Activated T-helper 1 cell treated with Interleukin-2 at 50 U/mL for 16 hours (primary cell): ENCODE results near the gene IFT172.
"Not testable (repeated sequence)": the region's sequence is repeated elsewhere in the genome, so short reads cannot be mapped to it uniquely, and the experiment has no call there.

Experiments
- DNase-seq: peaks from one replicate; pipeline ENCODE4 v3.0.0-alpha.2; 2020; ENCODE audit warnings: low read depth

The IFT172 gene

DNA sequence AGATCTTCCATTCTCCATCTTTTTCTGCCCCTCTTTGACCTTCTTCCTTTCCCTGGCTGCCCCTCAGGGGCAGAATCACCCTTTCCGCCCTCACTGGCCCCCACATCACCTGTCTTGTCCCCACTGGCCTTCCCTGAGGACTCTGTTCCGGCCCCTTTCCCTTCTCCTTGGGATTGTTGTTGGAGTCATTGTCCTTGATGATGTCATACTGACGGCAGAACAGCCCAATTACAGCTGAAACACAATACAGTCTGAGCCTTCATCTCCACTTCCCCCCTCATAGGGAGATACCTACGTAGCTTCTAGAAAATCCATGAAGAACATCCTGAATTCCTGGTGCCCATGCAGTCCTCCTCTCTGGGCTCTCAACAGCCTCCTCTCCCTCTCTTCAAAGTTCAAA, 3.0 kb upstream of the IFT172 start:
- DNase-seq, result no peak

DNA sequence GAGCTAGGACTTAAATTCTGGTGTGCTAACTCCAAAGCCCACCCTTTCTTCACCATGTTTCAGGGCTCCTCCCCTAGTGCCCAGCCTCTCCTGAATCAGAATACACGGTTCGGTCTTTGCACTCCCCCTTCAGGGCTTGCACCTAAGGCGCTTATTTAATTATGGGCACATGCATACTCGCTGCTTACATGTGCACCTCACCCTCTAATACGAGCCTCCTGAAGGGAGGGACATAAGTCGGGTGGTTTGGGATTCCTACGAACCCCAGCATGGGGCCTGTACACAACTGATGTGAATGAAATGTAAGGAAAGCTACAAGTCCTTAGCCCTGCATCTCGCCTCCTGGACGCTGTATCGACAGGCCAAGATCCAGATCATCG, 435 bp downstream of the IFT172 start:
- DNase-seq, result no peak

DNA sequence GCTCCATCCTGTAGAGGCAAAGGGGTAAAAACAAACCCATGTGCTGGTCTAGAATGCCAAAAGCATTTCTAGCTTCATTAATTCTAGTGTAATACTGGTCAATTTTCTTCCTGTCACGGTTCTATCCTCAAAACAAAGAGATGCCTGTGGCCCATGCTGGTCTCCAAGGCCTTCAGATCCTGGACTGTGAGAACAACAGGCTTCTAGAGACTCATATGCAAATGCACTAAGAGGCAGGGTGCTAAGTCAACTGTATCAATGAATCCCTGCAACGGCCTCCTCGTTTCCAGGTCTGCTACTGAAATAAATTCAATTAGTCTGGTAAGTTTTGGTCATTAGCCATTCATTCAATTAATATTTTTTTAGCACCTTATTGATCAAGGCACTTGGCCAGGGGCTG, 4.0 kb downstream of the IFT172 start:
- no peak for DNase-seq

DNA sequence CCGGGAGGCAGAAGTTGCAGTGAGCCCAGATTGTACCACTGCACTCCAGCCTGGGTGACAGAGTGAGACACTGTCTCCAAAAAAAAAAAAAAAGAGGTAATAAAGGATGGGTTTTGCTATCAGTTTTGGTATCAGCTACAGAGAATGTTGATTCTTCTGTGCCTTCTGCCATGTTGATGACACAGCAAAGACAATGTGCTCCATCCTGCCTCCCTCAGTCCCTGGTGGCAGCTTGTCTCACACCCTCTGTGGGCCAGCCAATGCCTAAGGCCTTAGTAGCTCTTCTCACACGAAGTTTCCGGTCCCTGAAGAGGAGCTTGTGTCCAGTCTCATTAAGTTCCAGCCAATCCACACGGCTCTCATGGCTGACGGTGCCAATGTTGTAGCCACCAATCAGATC, 17.6 kb downstream of the IFT172 start:
- DNase-seq, result no peak

DNA sequence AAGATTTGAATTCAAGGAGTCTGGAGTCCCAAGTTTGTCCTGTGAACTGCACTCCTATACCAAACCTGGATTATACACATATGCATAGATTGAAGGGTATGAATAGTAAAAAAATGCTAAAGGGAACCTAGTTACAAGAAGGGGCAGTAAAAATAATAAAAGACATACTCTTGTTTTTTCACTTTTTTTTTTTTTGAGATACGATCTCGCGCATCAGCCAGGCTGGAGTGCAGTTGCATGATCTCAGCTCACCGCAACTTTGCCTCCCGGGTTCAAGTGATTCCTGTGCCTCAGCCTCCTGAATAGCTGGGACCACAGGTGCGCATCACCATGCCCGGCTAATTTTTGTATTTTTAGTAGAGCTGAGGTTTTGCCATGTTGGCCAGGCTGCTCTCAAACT, 25.1 kb downstream of the IFT172 start:
- no peak for DNase-seq

DNA sequence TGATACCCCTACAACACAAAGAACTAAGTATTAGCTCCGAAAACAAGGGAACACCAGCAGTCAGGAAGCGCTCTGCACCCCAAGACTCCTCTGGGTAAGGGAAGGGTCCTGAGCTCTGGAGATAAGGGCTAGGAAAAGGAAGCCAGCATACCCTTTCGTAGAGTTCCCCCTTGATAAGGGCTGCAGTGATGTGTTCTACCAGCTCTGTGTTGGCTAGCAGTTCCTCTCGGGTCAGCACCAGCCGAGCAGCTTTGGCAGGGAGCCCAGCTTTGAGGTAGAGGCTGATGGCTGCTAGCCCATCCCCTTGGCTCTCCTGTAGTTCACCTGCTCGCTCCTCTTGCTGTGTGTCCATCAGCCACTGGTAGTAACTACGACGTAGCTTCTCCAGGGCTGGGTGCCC, 28.4 kb downstream of the IFT172 start:
- no peak for DNase-seq

DNA sequence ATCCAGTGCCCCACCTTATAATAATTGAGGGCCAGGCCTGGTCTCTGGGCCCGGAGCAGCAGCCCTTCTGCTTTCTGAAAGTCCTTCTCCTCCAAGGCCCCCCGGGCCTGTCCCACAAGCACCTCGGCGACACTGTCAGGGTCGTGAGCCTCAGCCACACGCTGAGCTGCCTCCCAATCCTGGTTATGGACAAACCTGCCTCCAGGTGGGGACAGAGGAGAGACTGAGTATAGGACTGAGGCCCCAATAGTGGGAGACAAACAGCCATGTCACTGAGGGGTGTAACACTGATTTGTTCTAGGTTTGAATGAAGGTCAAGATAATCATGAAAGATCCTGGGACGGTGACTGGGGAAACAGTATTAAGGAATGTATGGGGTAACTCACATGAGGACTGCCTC, 35.6 kb downstream of the IFT172 start:
- DNase-seq, result no peak

DNA sequence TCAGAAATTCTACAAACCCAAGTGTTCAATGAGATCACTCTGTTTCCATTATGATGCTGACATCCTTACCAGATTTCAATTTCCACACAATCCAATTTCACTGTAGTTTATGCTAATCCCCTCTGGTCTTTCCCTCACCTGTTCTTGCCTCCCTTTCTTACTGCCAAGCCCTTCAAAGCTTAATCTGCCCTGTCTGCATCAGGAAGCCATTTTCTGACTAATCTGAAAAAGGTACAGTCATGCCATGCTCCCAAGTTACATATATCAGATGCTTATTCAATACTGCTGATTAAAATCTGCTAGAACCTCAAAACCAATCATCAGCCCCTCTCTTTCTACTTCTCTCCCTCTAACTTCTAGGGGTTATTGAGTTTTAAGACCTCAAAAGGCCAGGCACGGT, 38.4 kb downstream of the IFT172 start:
- DNase-seq, result no peak

DNA sequence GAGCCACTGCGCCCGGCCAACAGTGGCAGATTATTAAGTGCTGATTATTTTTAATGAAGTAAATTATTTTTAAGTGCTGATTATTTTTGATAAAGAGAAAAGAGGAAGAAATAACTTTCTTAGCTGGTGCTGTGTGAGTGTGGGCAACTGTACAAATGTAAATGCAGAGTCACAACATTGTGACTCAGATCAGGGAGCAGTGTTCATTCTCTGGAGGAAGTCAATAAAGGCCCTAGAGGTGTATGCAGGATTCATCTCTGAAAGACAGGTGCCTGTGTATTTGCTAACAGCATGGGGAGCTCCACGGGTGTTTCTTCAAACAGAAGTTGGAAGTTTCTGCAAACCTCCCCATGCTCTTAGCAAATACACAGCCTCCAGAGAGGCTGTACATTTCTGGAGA, 41.2 kb downstream of the IFT172 start:
- no peak for DNase-seq

DNA sequence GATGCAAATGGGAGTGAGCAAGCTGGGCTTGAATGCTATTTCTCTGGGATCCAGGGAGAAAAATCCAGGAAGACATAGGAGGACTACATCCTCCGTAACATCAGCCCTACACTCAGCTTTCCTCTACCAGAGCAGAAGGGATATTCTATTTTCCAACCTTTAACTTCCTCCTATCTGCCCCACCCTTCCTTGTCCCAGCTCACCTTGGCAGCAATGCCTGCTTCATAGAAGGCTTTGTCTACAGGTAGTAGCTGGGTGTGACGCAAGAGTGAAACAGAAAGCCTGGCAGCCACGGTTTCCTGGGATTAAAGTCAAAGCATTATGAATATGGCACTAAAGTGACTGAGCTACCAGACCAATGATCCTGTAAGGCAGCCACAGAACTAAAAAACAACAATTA, 43.5 kb downstream of the IFT172 start:
- no peak for DNase-seq

DNA sequence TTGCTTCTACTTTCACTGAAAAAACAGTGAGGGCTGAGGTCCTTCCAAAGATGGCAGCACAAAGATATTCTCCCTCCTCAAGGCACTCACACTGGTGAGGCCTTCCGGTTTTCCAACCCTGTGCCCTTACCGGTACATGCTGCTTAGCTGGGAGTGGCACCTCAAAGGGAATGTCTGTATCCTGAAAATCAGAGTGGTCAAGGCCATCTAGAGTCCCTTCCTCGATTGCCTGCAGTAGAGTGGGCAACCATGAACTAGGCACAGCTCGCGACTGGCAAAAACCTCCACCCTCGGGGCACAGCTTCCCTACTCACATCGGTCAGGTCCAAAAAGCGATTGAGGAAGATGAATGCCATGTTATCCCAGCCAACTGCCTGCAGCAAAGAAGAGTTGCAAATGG, 43.9 kb downstream of the IFT172 start:
- DNase-seq, result no peak

DNA sequence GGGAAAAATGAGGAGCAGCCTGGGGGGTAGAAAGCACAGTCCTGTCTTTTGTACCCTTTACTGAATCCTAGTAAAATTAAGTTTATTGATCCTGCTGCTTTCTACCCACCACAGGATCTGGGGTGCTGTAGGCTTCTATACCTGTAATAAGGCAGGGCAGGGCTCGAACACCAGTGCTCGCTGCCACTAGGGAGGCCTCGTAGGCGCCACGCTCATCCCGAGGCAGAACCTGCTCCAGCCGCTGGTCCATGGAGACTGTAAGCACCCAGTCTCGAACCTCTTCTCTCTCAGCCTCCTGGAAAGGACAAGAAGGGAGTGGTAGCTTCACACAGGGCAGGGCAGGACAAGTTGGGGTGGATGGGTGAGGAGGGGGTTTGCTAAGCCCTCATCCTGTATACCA, 44.4 kb downstream of the IFT172 start:
- no peak for DNase-seq

DNA sequence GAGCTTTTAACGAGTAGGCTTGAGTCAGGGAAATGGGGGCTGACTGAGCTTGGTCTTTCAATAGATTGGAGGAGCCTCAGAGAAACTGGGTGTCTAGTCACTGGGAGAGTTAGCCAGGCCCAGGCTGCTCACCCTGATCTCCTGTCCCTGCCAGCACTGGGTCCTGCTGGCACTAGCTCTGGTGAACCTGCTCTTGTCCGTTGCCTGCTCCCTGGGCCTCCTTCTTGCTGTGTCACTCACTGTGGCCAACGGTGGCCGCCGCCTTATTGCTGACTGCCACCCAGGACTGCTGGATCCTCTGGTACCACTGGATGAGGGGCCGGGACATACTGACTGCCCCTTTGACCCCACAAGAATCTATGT, 46.6 kb downstream of the IFT172 start:
- DNase-seq, result no peak

DNA sequence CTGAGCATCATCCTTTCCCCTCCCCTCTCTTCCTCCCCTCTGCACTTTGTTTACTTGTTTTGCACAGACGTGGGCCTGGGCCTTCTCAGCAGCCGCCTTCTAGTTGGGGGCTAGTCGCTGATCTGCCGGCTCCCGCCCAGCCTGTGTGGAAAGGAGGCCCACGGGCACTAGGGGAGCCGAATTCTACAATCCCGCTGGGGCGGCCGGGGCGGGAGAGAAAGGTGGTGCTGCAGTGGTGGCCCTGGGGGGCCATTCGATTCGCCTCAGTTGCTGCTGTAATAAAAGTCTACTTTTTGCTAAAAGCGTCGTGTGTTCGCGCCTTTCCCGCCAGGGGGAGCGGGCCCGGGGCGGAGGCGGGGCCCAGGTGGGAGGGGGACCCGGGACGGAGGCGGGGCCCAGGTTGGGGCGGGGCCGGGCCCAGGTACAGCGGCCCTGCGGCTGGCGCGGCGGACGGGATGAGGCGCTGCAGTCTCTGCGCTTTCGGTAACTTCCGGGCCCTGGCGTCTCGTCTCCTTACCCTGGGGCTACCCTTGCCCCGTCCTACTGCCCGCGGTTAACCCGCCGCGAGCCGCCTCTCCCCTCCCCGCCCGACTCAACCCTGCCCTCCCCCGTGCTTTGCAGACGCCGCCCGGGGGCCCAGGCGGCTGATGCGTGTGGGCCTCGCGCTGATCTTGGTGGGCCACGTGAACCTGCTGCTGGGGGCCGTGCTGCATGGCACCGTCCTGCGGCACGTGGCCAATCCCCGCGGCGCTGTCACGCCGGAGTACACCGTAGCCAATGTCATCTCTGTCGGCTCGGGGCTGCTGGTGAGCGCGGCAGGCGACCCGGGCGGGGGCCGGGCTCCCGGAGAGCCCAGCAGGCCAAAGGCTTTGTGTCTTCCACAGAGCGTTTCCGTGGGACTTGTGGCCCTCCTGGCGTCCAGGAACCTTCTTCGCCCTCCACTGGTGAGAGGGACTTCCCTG, 47.3 kb downstream of the IFT172 start, which contains the start of gene KRTCAP3:
Gene KRTCAP3 (plus strand): TSS at position 424 of the 962 bp plus-strand sequence. CDS start 32 bp downstream, at position 456.
- DNase-seq, result peak; percentile 58

DNA sequence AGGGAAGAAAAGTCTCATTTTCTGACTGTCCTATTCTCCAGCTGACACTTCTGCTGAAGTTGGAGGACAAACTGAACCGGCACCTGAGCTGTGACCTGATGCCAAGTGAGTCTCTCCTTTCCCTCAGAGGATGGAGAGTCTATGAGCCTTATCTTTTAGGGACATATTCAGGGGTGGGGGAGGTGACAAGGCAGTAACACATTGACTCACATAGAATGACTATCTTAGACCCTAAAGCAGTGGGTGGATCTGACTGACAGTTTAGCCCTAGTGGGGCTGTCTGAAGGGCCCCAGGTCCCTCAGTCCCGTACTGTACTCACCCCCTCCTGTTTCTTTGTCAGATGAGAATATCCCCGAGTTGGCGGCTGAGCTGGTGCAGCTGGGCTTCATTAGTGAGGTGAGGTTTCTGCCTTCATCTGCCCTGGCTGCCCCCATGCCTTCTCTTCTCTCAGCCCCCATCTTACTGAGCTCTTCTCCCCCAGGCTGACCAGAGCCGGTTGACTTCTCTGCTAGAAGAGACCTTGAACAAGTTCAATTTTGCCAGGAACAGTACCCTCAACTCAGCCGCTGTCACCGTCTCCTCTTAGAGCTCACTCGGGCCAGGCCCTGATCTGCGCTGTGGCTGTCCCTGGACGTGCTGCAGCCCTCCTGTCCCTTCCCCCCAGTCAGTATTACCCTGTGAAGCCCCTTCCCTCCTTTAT, 48.2 kb downstream of the IFT172 start:
- no peak for DNase-seq

DNA sequence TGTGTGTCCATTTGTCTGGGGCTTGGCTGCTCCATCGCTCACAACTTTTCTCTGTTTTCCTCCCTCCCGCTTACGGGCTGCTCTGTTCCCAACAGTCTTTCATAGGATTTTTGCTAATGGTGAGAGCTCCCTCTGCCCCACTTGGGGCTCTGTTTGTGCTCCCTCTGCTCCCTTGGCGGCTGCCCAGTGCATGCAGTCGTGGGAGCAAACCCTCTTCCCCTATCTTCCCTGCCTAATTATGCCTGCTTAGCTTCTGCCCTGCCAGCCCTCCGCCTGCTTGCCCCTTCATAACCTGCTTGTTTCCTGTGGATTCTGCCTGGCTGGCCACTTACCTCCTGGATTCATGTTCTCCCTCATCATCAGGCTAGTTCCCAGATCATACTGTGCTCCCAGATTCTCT, 53.9 kb downstream of the IFT172 start:
- no peak for DNase-seq

DNA sequence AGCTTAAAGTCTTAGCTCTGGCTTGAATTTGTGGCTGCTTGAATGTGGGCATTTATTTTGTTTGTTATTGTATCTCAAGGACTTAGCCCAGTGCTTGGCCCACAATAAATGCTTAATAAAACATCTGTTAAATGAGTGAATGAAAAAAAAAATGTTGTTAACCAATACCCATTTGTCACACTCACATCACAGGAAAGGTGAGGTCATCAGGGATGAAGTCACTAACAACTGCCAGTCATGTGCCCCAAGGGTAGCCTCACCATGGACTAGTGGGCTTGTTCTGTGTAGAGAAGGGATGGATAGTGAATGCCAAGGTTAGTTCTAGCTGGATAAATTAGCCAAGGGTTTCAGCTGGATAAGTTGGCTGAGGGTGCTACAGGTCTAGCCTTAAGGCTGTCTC, 58.1 kb downstream of the IFT172 start:
- no peak for DNase-seq

DNA sequence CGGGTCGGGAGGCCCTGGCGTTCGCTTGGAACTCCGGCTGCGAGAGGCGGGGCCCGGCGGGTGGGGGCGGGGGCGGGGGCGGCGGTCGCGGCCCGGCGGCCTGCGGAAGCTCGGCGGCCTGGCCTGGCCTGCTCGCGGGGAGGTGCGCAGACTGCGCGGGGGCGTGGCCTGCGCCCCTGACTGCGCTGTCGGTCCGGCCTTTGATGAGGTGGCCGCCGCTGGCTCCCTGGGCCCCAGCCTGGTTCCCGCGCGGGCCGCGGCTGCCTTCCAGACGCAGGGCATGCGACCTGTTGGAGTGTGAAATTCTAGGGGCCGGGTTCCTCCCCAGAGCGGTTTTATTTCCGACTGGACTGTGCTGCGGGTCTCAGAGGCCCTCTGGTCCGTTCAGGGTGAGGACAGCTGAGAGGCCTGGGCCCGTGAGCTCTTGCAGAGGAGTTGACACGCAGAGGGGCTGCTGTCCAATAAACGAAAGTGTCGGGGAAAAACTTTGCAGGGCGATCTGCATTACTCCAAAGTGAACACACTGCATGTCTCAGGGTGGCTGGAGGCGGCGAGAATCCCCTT, 60.5 kb downstream of the IFT172 start:
- DNase-seq, result peak; percentile 62

DNA sequence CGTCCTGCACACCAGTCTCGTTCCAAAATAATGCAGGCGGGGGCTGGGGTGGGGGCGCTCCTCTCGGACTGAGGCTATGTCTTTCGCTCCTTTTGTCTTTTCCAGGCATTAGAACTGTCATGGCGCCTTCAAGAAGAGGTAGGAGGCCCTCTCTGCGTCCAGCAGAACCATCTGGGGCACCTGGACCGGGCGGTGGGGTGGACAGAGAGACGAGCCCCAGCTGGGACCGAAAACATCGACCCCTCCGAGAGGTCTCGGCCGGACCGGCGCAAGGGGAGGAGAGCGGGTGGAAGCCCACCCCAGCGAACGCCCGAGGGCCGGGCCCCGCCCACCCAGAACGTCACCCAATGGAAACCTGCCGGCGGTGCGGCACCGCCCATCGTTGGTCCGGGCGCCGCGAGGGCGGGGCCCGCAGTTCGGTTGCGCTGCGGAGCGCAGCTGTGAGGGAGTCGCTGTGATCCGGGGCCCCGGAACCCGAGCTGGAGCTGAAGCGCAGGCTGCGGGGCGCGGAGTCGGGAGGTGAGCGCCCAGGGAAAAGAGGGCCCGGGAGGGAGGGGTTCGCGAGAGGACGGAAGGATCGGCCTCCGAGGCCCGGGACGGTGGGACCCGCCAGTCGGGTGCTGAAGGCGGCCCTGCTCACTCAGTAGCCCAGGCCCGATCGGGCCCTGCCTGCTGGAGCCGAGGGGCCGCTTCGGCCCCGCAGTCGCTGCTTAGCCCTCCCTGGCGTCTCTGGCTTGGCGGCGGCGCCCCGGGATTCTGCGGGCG, 61.1 kb downstream of the IFT172 start, which contains the start of gene NRBP1:
Gene NRBP1 (plus strand): TSS at position 419 of the 765 bp plus-strand sequence. CDS start 4,643 bp downstream, outside the sequence.
- peak; percentile 85 for DNase-seq

DNA sequence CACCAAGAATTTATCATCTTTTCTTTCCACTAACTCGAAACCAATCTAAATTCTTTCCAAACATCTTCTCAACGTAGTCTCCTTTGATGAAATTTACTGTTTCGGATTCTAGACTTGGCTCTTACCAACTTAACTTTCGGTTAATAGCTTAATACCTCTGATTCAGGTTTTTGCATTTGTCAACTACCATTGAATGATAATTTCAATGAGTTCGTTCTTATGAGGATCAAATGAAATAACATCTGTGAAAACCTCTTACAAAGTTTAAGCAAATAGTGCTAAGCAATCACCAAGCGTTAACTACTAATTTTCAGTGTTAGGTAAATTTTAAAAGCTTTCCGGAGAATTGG, 61.7 kb downstream of the IFT172 start:
- DNase-seq, result no peak

DNA sequence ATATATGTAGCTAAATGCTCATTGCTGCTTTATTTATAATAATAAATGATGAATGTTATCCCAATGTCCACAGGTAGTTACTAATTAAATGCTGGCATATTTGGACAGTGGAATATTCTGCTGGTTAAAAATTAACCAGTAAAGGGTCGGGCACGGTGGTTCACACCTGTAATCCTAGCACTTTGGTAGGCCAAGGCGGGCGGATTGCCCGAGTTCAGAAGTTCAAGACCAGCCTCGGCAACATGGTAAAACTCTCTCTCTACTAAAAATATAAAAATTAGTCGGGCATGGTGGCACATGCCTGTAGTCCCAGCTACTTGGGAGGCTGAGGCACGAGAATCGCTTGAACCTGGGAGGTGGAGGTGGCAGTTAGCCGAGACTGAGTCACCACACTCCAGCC, 64.5 kb downstream of the IFT172 start:
- DNase-seq, result not testable (repeated sequence)

DNA sequence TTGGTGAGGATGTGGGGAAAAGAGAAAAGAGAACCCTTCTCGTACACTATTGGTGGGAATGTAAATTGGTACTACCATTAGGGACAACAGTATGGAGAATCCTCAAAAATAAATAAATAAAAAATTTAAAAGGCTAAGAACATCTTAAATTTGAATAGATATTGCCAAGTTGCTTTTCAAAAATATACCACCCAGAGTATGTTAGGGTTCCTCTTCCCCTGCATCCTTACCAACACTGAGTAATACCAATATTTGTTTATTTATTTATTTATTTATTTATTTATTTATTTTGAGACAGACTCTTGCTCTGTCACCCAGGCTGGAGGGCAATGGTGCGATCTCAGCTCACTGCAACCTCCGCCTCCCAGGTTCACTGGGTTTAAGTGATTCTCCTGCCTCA, 66.6 kb downstream of the IFT172 start:
- DNase-seq, result no peak
